ENCODE data around the gene PLAU. TPM values are rescaled to one million over a fixed set of nuclear protein-coding genes. Genes with fewer than 3 reads are reported as not detected.
"Not testable (repeated sequence)": the region's sequence is repeated elsewhere in the genome, so short reads cannot be mapped to it uniquely, and the experiment has no call there.

Gene PLAU
- total RNA-seq, 1 donor, result 21.6 TPM

- DNase-seq (ENCODE audit: low read depth), result no peak
- TF ChIP-seq CTCF (IDR thresholded peaks at IDR 0.05; ENCODE audit: insufficient read depth, low read length), result no peak
- H3K4me3 ChIP-seq (ENCODE audit: low read depth, low read length), result no peak overlapping the region
Observed at GRCh38 chr10:73915206-73915851, 4.4 kb downstream of the PLAU start.

- no peak overlapping the region for H3K4me3 ChIP-seq (ENCODE audit: low read depth, low read length)
- no peak for TF ChIP-seq CTCF (IDR thresholded peaks at IDR 0.05; ENCODE audit: insufficient read depth, low read length)
- DNase-seq (ENCODE audit: low read depth), result no peak
Observed at GRCh38 chr10:73916761-73917470, 6.0 kb downstream of the PLAU start.

- DNase-seq (ENCODE audit: low read depth), result no peak
- H3K4me3 ChIP-seq (ENCODE audit: low read depth, low read length), result no peak overlapping the region
- TF ChIP-seq CTCF (IDR thresholded peaks at IDR 0.05; ENCODE audit: insufficient read depth, low read length), result no peak
Observed at GRCh38 chr10:73917566-73918305, 6.8 kb downstream of the PLAU start.

- H3K4me3 ChIP-seq (ENCODE audit: low read depth, low read length); DNase-seq (ENCODE audit: low read depth): not testable (repeated sequence)
Observed at GRCh38 chr10:73919481-73919880, 8.5 kb downstream of the PLAU start.

GRCh38 chr10:73920089-73920488, 9.2 kb downstream of the PLAU start:
- no peak for TF ChIP-seq CTCF (IDR thresholded peaks at IDR 0.05; ENCODE audit: insufficient read depth, low read length)
- H3K4me3 ChIP-seq (ENCODE audit: low read depth, low read length), result no peak overlapping the region
- DNase-seq (ENCODE audit: low read depth), result peak; percentile 52

GRCh38 chr10:73922007-73922863, 11.3 kb downstream of the PLAU start:
- H3K4me3 ChIP-seq (ENCODE audit: low read depth, low read length), result no peak overlapping the region
- DNase-seq (ENCODE audit: low read depth), result no peak
- TF ChIP-seq CTCF (IDR thresholded peaks at IDR 0.05; ENCODE audit: insufficient read depth, low read length), result no peak

GRCh38 chr10:73922864-73923133, 11.9 kb downstream of the PLAU start:
- H3K4me3 ChIP-seq (ENCODE audit: low read depth, low read length), result no peak overlapping the region
- TF ChIP-seq CTCF (IDR thresholded peaks at IDR 0.05; ENCODE audit: insufficient read depth, low read length), result no peak
- DNase-seq (ENCODE audit: low read depth), result no peak

Measured in fibroblast of the aortic adventitia (primary cell).